ENCODE data around the gene KIF1C.

KIF1C gene

DNA sequence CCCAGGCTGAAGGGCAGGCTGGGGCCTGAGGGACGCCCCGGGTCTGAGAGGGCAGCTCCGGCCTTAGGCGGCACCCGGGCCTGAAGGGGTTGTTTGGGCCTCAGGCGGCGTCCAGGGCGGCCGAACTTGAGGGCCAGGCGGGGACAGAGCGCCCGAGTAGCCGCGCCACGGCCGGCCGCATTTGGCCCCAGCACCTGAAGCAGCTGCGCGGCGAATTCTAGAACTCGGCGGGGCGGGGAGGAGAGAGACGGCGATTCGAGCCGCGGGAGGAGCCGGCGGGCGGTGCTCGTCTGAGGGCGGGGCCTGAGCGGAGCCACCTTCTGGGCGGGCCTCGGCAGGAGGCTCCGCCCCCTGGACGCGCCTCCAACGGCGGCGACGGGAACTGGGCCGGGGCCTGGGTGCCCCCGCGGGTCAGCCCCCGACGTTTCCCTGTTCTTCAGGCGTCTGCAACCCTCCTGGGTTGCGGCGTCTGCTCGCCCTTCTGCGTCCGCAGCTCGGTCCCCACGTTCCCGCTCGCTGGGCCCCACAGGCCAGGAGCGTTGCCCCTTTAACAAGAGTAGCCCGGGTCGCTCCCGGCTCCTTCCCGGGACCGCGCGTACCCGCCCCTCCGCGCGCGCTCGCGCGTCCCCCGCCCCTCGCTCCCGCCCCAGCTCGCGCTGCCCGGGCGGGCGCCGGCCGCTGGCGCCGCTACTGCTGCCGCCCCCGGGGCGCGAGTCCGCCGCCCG is at the start of gene KIF1C, which contains the start of gene INCA1:
TSS of gene KIF1C (plus strand) at position 649 of the 725 bp plus-strand sequence. CDS start 2,297 bp downstream, outside the sequence.
TSS of gene INCA1 (minus strand) at position 221 of the 725 bp plus-strand sequence. CDS start 3,085 bp downstream, outside the sequence.
- H3K4me3 ChIP-seq (ENCODE audit: low read length) = peak within 1 kb of the TSS; percentile 97
- TF ChIP-seq, protein P1, sequence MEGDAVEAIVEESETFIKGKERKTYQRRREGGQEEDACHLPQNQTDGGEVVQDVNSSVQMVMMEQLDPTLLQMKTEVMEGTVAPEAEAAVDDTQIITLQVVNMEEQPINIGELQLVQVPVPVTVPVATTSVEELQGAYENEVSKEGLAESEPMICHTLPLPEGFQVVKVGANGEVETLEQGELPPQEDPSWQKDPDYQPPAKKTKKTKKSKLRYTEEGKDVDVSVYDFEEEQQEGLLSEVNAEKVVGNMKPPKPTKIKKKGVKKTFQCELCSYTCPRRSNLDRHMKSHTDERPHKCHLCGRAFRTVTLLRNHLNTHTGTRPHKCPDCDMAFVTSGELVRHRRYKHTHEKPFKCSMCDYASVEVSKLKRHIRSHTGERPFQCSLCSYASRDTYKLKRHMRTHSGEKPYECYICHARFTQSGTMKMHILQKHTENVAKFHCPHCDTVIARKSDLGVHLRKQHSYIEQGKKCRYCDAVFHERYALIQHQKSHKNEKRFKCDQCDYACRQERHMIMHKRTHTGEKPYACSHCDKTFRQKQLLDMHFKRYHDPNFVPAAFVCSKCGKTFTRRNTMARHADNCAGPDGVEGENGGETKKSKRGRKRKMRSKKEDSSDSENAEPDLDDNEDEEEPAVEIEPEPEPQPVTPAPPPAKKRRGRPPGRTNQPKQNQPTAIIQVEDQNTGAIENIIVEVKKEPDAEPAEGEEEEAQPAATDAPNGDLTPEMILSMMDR (conservative IDR thresholded peaks at IDR 0.05; ENCODE audit: low read length) = no peak; the same call in 1 of the 2 replicates
- DNase-seq (ENCODE audit: low read depth) = peak; percentile 83

DNA sequence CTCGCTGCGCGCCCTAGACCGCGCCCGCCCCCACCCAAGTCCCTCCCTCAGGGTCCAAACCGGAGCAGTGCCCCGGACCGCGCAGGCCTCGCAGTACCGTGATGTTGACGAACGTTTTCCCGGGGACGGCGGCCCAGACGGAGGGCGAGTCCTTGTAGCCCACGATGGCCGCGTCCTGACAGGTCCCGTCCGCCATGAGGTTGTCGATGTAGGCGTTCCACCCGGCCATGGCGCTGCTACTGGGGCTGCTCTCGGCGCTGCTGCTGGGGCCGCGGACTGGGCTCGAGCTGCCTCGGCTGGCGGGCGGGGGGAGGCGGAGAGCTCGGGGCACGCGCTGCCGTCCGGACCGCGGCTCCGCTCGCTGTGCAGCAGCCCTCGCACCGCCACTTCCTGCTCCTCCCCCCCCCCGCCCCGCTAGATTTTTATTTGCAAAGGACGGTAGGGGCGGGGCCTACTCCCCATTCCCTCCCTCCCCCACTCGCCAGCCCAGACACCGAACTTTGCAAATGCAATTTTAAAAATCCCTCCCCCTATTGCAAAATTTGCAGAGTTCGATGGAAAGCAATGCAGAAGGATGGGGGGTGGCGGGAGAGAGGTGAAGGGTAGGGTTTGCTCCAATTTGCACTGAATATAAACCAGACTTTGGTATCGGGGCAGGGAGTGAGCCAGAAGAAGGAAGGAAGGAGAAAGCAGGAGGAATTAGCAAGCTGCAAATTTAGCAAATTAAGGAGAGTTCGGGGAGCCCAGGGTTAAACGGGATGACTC is 49.4 kb upstream of the KIF1C start, which contains the start of gene PFN1:
TSS of gene PFN1 (minus strand) at position 365 of the 765 bp plus-strand sequence. CDS start at position 229, 136 bp downstream.
- peak; percentile 94 for DNase-seq (ENCODE audit: low read depth)
- TF ChIP-seq, protein P1 (conservative IDR thresholded peaks at IDR 0.05; ENCODE audit: low read length) = no peak
- peak within 1 kb of the TSS; percentile 97 for H3K4me3 ChIP-seq (ENCODE audit: low read length)

DNA sequence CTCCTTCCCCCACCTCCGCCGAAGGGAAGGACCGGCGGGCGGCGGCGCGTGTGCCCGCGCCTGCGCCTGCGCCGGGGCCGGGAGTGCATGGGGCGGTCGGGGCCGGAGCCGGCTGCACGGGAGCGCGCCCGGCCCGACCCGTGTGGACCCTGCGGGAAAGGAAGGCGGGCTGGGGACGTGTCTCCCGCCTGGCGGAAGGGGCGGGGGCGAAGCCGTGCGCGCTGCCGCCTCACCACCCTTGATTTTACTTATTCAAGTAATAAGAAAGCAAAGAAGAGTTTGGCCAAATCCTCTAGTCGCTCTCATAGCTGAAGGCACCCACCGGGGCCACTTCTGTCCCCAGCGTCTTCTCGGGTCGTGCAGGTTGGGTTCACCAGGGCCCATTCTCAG is 48.8 kb upstream of the KIF1C start:
- peak overlapping the region; percentile 97 for H3K4me3 ChIP-seq (ENCODE audit: low read length)
- DNase-seq (ENCODE audit: low read depth) = peak; percentile 89
- TF ChIP-seq, protein P1 (conservative IDR thresholded peaks at IDR 0.05; ENCODE audit: low read length) = no peak

DNA sequence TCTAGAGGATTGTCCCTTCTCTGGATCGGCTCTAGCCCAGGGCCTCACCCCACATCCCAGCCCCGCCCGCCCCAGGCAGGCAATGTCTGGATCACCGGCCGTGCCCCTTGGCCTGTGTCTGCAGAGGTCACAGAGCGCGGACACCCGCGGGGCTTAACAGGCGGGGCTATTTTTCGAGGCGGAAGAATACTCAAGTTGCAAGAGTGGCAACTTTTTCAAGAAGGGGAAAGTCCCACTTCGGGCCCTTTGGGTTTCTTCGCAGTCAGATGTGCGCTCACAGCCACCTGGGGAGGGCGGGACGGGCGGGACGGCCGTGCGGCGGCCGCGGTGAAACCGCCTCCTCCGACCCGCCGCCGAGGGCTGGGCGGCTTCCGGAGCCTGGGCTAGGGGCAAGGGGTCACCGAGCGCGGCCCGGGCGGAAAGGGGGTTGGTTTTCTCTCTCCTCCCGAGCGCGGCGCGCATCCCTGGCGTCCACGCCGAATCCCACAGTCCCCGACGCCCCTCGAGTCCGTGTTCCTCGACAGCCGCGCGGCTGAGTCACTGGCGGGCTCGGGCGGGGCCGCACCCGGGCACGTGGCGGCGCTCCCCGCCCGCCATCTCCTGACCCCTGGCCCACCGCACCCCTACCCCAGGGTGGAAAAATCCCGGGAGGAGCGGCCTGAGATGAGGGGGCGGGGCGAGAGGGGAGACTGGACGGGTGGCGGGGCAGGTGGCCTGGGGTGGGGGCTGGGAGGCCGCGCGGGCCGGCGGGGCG is 48.3 kb upstream of the KIF1C start:
- peak overlapping the region; percentile 72 for H3K4me3 ChIP-seq (ENCODE audit: low read length)
- TF ChIP-seq, protein P1 (conservative IDR thresholded peaks at IDR 0.05; ENCODE audit: low read length) = no peak
- DNase-seq (ENCODE audit: low read depth) = peak; percentile 65

DNA sequence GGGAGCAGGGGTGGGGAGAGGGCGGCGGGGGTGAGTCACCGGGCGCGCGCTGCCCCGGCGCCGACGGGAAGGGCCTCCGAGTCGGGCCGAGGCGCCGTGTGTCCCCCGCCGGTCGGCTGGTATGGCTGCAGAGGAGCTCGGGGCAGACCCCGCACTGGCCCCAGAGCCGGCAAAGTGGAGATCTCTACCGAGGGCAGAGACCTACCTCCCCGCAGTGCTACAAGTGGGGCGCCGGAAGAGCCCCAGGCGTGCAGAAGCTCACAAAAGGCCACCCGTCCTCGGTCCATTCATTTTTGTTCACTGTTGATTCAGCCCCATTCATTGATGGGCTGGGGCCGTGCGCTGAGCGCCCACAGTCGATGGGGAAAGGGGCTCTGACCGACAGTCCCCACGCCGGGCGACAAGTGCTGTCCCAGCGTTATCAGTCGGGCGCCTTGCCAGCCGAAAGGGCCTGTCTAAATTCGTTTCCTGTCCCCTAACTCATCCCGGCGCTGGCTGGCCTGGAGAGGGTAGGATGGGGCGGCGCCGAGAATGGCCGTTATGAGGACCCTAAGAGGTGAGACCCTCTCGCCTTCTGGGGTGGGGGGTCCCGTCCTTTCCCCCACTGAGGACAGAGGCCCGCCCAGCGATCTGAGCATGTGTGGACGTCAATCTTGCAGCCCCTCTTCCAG is 47.5 kb upstream of the KIF1C start:
- no peak for DNase-seq (ENCODE audit: low read depth)
- peak overlapping the region; percentile 54 for H3K4me3 ChIP-seq (ENCODE audit: low read length)
- TF ChIP-seq, protein P1 (conservative IDR thresholded peaks at IDR 0.05; ENCODE audit: low read length) = no peak

DNA sequence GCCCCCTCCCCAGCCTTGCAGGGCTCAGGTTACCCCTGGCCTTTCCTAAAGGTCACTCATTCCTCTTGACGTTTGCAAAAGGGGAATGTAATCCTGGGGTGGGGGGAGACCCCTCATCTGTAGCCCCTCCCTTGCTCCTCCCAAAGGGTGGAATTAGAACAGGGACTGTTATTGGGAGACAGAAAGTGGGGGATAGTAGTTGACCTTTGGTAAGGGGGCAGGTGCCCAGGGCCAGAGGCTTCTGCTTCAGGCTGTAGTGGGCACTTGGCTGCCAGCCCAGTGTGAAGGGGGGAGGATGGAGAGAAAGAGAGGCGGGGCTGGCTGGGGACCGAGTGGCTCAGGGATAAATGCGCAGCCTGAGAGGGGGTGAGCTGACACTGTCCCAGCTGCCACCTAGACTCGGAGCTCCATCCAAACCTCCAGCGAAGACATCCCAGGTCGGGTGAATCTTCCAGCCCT is 47.0 kb upstream of the KIF1C start, which contains the start of gene ENO3:
TSS of gene ENO3 (plus strand) at position 374 of the 459 bp plus-strand sequence. CDS start 711 bp downstream, outside the sequence.
- peak within 1 kb of the TSS; percentile 54 for H3K4me3 ChIP-seq (ENCODE audit: low read length)
- no peak for DNase-seq (ENCODE audit: low read depth)
- TF ChIP-seq, protein P1 (conservative IDR thresholded peaks at IDR 0.05; ENCODE audit: low read length) = no peak
